ENCODE measurements around the gene MEA1.

Gene MEA1

DNA sequence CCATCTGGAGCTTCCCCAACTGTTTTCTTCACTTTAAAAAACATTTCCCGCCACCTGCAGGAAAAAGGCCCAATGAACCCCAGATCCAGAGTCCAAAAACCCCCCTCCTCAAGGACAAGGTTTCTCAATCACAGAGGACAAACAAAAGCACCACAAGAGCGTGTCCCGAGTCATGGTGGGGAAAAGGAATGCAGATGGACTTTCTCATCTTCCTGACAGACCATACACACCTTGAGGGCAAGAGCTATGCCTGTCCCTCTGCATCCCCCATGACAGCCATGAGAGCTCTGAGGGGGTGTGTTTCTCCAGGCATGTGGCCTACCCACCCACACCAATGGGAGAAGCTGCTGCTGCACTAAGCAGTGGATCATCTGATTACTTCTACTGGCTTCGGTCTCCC is 43.8 kb downstream of the MEA1 start:
- no peak for TF ChIP-seq CTCF (conservative IDR thresholded peaks at IDR 0.05; ENCODE audit: control insufficient read depth, insufficient read depth, low read depth, low read length)
- DNase-seq (ENCODE audit: low read depth), result no peak
- H3K4me3 ChIP-seq (ENCODE audit: control insufficient read depth, low read depth, low read length), result no peak overlapping the region

- H3K4me3 ChIP-seq (ENCODE audit: control insufficient read depth, low read depth, low read length), result no peak overlapping the region
- no peak for TF ChIP-seq CTCF (conservative IDR thresholded peaks at IDR 0.05; ENCODE audit: control insufficient read depth, insufficient read depth, low read depth, low read length)
- no peak for DNase-seq (ENCODE audit: low read depth)
Measured at GRCh38 chr6:42969431-42969830, 44.3 kb downstream of the MEA1 start.

GRCh38 chr6:42968783-42969182 is 45.0 kb downstream of the MEA1 start:
- no peak for TF ChIP-seq CTCF (conservative IDR thresholded peaks at IDR 0.05; ENCODE audit: control insufficient read depth, insufficient read depth, low read depth, low read length)
- DNase-seq (ENCODE audit: low read depth), result no peak
- H3K4me3 ChIP-seq (ENCODE audit: control insufficient read depth, low read depth, low read length), result no peak overlapping the region

- TF ChIP-seq CTCF (conservative IDR thresholded peaks at IDR 0.05; ENCODE audit: control insufficient read depth, insufficient read depth, low read depth, low read length), result no peak
- H3K4me3 ChIP-seq (ENCODE audit: control insufficient read depth, low read depth, low read length), result no peak overlapping the region
Measured at GRCh38 chr6:42968126-42968701, 45.5 kb downstream of the MEA1 start.

DNA sequence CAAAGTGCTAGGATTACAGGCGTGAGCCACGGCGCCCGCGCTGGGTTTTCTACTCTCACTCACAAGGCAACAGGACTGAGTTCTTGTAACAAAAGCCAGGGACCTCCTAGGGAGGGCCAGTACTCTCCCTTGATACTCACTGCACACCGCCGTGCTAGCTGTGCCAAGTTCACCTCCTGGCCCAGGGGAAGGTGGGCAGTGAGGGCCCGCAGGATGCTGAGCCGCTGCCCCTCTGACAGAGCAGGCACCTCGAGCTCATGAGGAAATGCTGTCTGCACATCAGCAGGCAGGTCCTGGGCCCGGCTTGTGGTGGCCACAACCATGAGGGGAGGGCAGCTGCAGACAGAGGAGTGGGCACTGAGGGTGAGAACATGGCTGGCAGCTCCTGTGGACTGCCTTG is 46.5 kb downstream of the MEA1 start:
- no peak overlapping the region for H3K4me3 ChIP-seq (ENCODE audit: control insufficient read depth, low read depth, low read length)
- no peak for DNase-seq (ENCODE audit: low read depth)
- no peak for TF ChIP-seq CTCF (conservative IDR thresholded peaks at IDR 0.05; ENCODE audit: control insufficient read depth, insufficient read depth, low read depth, low read length)

More at GRCh38 chr6:42968126-42968701, 45.5 kb downstream of the MEA1 start:
- DNase-seq (ENCODE audit: low read depth), result no peak

- DNase-seq (ENCODE audit: low read depth), result no peak
- H3K4me3 ChIP-seq (ENCODE audit: control insufficient read depth, low read depth, low read length), result no peak overlapping the region
- no peak for TF ChIP-seq CTCF (conservative IDR thresholded peaks at IDR 0.05; ENCODE audit: control insufficient read depth, insufficient read depth, low read depth, low read length)
Measured at GRCh38 chr6:42966571-42966970, 47.2 kb downstream of the MEA1 start.

Measured in fibroblast of mammary gland (primary cell).